Testis (tissue), 2 donors: ENCODE measurements around the gene AGXT2.

ENCODE experiments used
- CTCF ChIP-seq, 3 experiments: fragments of 450-650 bp in 2 of 3; fragments of 200-600 bp in 1 of 3; sonication (generic) in 1 of 3; IDR thresholded peaks; one replicate each; pipeline ENCODE4 v1.5.1; 2016 to 2019; ENCODE audit warnings: antibody characterized with exemption in 3 of 3, mild to moderate bottlenecking in 2 of 3, moderate library complexity in 1 of 3
- POLR2A ChIP-seq: fragments of 450-650 bp; IDR thresholded peaks from one replicate; pipeline ENCODE4 v1.6.1; 2017; ENCODE audit warnings: antibody characterized with exemption, mild to moderate bottlenecking, moderate library complexity

- TF ChIP-seq CTCF (IDR thresholded peaks at IDR 0.05) (no peak), POLR2A (no peak)
These were observed 8.9 kb upstream of the AGXT2 start for GRCh38 chr5:35056686-35057085.
